DOHH2 (cell line): Measurements from ENCODE around the gene LRRC23.

Source experiments
- H3F3A ChIP-seq: fragments of 200-600 bp; sonication (generic), shearing (Covaris generic); 2 replicates; pipeline ENCODE4 v1.6.0; 2016; ENCODE audit warnings: antibody characterized with exemption, mild to moderate bottlenecking; ENCODE audit not compliant: control insufficient read depth, insufficient read depth
- H3K27ac ChIP-seq: fragments of 200-600 bp; sonication (generic); 2 replicates; pipeline ENCODE4 v1.5.1; 2014; ENCODE audit warnings: low read depth, mild to moderate bottlenecking, low read length, moderate library complexity
- H3K27me3 ChIP-seq: fragments of 200-600 bp; sonication (generic); 2 replicates; pipeline ENCODE4 v1.6.1; 2014; ENCODE audit warnings: mild to moderate bottlenecking, low read length, mixed read lengths; ENCODE audit not compliant: control insufficient read depth
- H3K36me3 ChIP-seq: fragments of 200-600 bp; sonication (generic); 2 replicates; pipeline ENCODE4 v1.6.1; 2014; ENCODE audit warnings: mild to moderate bottlenecking, low read length, moderate library complexity, mixed read lengths; ENCODE audit not compliant: control insufficient read depth
- H3K4me1 ChIP-seq: fragments of 200-600 bp; sonication (generic); 2 replicates; pipeline ENCODE4 v1.6.1; 2014; ENCODE audit warnings: mild to moderate bottlenecking, low read length, mixed read lengths; ENCODE audit not compliant: control insufficient read depth
- H3K4me2 ChIP-seq: fragments of 200-600 bp; sonication (generic); 2 replicates; pipeline ENCODE4 v1.6.0; 2014; ENCODE audit warnings: mild to moderate bottlenecking, low read length, moderate library complexity
- H3K4me3 ChIP-seq: fragments of 200-600 bp; sonication (generic); 2 replicates; pipeline ENCODE4 v1.5.1; 2014; ENCODE audit warnings: mild to moderate bottlenecking, low read length, mixed read lengths
- H3K79me2 ChIP-seq: fragments of 200-600 bp; sonication (generic); 2 replicates; pipeline ENCODE4 v1.6.1; 2014; ENCODE audit warnings: mild to moderate bottlenecking, low read length, mixed read lengths; ENCODE audit not compliant: control insufficient read depth
- H3K9me2 ChIP-seq: fragments of 200-600 bp; sonication (generic); replicated peaks from 2 replicates; pipeline ENCODE4 v1.6.1; 2014; ENCODE audit warnings: mild to moderate bottlenecking, low read length, mixed read lengths; ENCODE audit not compliant: control insufficient read depth
- H3K9me3 ChIP-seq: fragments of 200-600 bp; sonication (generic); 2 replicates; pipeline ENCODE4 v1.6.1; 2014; ENCODE audit warnings: antibody characterized with exemption, low read length, mixed read lengths; ENCODE audit not compliant: control insufficient read depth, insufficient read depth
- H4K20me1 ChIP-seq: fragments of 200-600 bp; sonication (generic); 2 replicates; pipeline ENCODE4 v1.6.0; 2014; ENCODE audit warnings: low read depth, mild to moderate bottlenecking, antibody characterized with exemption, low read length, moderate library complexity; ENCODE audit not compliant: control insufficient read depth, insufficient read depth
- EZH2phosphoT487 ChIP-seq: fragments of 200-600 bp; sonication (generic); IDR thresholded peaks from 2 replicates; pipeline ENCODE4 v1.6.1; 2017; ENCODE audit warnings: borderline replicate concordance, mild to moderate bottlenecking, antibody characterized with exemption, low read length, moderate library complexity, mixed read lengths
- TF ChIP-seq, protein P1 (sequence below): fragments of 200-600 bp; sonication (generic); IDR thresholded peaks from one replicate; pipeline ENCODE4 v1.5.1; 2014; ENCODE audit warnings: antibody characterized with exemption, mild to moderate bottlenecking, low read depth, low read length; ENCODE audit not compliant: poor library complexity, severe bottlenecking

LRRC23 gene

DNA sequence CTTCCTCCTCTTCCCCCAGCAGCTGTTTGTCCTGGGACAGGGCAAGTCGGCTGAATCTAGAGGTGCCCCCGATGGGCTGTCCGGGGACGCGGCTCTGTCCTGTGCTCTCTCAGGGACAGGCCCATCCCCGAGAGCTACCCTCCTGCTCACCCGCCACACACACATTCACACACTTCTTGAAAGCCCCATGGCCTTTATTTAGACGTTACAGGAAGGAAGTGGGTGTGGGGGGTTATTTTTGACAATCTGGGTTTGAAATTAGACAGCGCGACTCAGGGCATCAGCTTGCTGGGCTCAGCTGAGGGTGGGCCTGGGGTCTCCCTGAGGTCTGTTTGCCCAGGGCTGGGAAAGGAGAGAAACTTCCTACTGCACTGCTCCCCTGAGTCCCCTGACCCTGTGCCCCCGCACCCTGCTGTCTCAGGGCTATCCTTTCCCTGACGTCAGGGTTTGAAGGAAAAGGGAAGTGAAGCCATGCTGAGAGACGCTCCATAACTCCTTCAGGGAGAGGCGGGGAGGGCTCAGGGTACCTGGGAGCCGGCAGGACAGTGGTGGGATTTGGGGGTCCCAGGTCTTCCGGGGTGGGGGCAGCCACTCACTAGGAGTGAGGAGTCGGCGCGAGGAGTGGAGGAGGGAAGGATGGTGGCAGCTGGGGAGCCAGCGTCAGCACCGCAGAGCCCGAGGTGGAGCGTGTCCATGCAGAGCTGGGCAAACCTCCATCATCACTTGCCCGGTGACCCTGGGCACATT, 54.6 kb downstream of the LRRC23 start:
- Histone ChIP-seq H3K9me3 (no peaks in the 10 kb centered on the region), H3K4me2 (peak overlapping the region; percentile 81), H3F3A (peaks cover under 1% of the 10 kb centered on the region), H3K9me2 (no peaks in the 10 kb centered on the region), H3K27me3 (peaks cover 80% of the 10 kb centered on the region), H4K20me1 (no peaks in the 10 kb centered on the region; the same call in none of the 2 replicates), H3K4me3 (peak overlapping the region; percentile 59), H3K79me2 (no peaks in the 10 kb centered on the region), H3K36me3 (peaks cover 4% of the 10 kb centered on the region; the same call in 1 of the 2 replicates), H3K4me1 (peaks cover 70% of the 10 kb centered on the region), H3K27ac (peak overlapping the region; percentile 8; the same call in 1 of the 2 replicates)
- TF ChIP-seq, protein P1, sequence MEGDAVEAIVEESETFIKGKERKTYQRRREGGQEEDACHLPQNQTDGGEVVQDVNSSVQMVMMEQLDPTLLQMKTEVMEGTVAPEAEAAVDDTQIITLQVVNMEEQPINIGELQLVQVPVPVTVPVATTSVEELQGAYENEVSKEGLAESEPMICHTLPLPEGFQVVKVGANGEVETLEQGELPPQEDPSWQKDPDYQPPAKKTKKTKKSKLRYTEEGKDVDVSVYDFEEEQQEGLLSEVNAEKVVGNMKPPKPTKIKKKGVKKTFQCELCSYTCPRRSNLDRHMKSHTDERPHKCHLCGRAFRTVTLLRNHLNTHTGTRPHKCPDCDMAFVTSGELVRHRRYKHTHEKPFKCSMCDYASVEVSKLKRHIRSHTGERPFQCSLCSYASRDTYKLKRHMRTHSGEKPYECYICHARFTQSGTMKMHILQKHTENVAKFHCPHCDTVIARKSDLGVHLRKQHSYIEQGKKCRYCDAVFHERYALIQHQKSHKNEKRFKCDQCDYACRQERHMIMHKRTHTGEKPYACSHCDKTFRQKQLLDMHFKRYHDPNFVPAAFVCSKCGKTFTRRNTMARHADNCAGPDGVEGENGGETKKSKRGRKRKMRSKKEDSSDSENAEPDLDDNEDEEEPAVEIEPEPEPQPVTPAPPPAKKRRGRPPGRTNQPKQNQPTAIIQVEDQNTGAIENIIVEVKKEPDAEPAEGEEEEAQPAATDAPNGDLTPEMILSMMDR: no peak
- no peak; the same call in 1 of the 2 replicates for TF ChIP-seq EZH2phosphoT487

DNA sequence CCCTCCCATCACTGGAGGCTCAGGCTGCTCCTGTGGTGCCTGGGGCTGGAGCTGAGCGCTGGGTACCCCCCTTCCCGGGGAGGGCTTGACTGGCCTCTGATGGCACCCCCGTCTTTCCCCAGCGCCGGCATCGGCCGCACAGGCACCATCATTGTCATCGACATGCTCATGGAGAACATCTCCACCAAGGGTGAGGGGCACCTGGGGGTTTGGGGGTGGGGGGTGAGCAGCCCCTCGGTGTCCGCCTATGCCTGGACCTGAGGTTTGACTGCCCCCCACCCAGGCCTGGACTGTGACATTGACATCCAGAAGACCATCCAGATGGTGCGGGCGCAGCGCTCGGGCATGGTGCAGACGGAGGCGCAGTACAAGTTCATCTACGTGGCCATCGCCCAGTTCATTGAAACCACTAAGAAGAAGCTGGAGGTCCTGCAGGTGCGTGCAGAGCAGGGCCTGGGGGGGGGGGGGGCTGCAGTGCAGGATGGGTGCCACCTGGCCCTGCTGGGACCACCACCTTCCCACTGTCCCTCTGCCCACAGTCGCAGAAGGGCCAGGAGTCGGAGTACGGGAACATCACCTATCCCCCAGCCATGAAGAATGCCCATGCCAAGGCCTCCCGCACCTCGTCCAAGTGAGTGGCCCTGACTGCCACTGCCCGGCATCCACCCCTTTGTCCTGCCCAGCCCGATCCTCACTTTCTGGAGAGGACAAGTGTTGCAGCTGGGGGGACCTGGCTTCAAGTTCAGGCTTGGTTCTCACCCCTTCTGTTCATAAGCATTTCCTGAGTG, 55.4 kb downstream of the LRRC23 start:
- peak overlapping the region; percentile 59 for H3K4me3 ChIP-seq
- H3K9me3 ChIP-seq: no peaks in the 10 kb centered on the region
- no peaks in the 10 kb centered on the region for H3K79me2 ChIP-seq
- H3K36me3 ChIP-seq: peaks cover 12% of the 10 kb centered on the region
- H3F3A ChIP-seq: peaks cover 8% of the 10 kb centered on the region
- H3K4me2 ChIP-seq: peak overlapping the region; percentile 81
- H4K20me1 ChIP-seq: no peaks in the 10 kb centered on the region; the same call in none of the 2 replicates
- H3K9me2 ChIP-seq: no peaks in the 10 kb centered on the region
- H3K27me3 ChIP-seq: peaks cover 72% of the 10 kb centered on the region
- H3K27ac ChIP-seq: no peak overlapping the region
- no peak for TF ChIP-seq EZH2phosphoT487
- TF ChIP-seq, protein P1: no peak
- peaks cover 68% of the 10 kb centered on the region for H3K4me1 ChIP-seq

DNA sequence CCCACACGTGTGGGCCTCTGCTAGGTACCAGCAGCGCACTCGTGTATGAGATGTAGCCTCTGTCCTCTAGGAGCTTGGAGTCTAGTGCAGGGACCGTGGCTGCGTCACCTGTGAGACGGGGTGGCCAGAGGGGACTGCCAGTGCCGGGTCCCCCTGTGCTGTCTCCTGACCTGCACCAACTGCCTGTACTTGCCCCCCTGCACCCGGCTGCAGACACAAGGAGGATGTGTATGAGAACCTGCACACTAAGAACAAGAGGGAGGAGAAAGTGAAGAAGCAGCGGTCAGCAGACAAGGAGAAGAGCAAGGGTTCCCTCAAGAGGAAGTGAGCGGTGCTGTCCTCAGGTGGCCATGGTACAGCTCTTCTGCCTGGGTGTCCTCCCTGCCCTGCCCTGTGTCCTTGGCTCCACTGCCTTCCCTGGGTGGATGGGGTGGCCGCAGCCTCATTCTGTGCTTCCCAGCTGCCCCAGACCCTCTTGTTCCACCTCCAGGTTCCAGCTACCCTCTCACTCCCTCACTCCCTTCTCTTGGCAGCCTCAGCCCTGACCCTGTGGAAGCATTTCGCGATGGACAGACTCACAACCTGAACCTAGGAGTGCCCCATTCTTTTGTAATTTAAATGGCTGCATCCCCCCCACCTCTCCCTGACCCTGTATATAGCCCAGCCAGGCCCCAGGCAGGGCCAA, 56.1 kb downstream of the LRRC23 start:
- Histone ChIP-seq H3K4me3 (no peak overlapping the region), H3K79me2 (no peaks in the 10 kb centered on the region), H3K9me3 (no peaks in the 10 kb centered on the region), H3K9me2 (no peaks in the 10 kb centered on the region), H3K4me2 (peak overlapping the region; percentile 49), H3K27me3 (peaks cover 65% of the 10 kb centered on the region), H3K4me1 (peaks cover 73% of the 10 kb centered on the region), H4K20me1 (no peaks in the 10 kb centered on the region; the same call in none of the 2 replicates), H3F3A (peaks cover 13% of the 10 kb centered on the region), H3K27ac (no peak overlapping the region), H3K36me3 (peaks cover 19% of the 10 kb centered on the region)
- TF ChIP-seq, protein P1: no peak
- no peak for TF ChIP-seq EZH2phosphoT487
